HFF-Myc (cell line): Measurements from ENCODE around the gene PPP1R36.
"Not testable (repeated sequence)": the region's sequence is repeated elsewhere in the genome, so short reads cannot be mapped to it uniquely, and the experiment has no call there.

Source experiments
- DNase-seq: peaks from one replicate; pipeline ENCODE4 v3.0.0-alpha.2; 2011; ENCODE audit warnings: low read depth; ENCODE audit errors: extremely low read depth
- H3K4me3 ChIP-seq: replicated peaks from 2 replicates; pipeline ENCODE4 v1.5.1; 2011; ENCODE audit warnings: low read depth, mild to moderate bottlenecking, control low read depth, low read length
- CTCF ChIP-seq: IDR thresholded peaks from 2 replicates; pipeline ENCODE4 v1.5.1; 2012; ENCODE audit warnings: mild to moderate bottlenecking, low read depth, low read length, control low read depth; ENCODE audit errors: missing control alignments

PPP1R36 gene

GRCh38 chr14:64563696-64564095 lies 13.9 kb downstream of the PPP1R36 start:
- TF ChIP-seq CTCF = no peak
- no peak overlapping the region for H3K4me3 ChIP-seq
- no peak for DNase-seq

GRCh38 chr14:64566651-64567122 lies 16.9 kb downstream of the PPP1R36 start:
- TF ChIP-seq CTCF = no peak
- peak; percentile 17 for DNase-seq
- H3K4me3 ChIP-seq = no peak overlapping the region

- no peak overlapping the region for H3K4me3 ChIP-seq
- no peak for TF ChIP-seq CTCF
- peak; percentile 27 for DNase-seq
These were observed 19.4 kb downstream of the PPP1R36 start for GRCh38 chr14:64569138-64569631.

GRCh38 chr14:64569646-64570045 lies 19.9 kb downstream of the PPP1R36 start:
- DNase-seq, H3K4me3 ChIP-seq: not testable (repeated sequence)

- no peak for DNase-seq
- TF ChIP-seq CTCF = no peak
- H3K4me3 ChIP-seq = no peak overlapping the region
These were observed 22.8 kb downstream of the PPP1R36 start for GRCh38 chr14:64572386-64573104.

GRCh38 chr14:64573109-64573508 lies 23.3 kb downstream of the PPP1R36 start:
- DNase-seq = no peak
- TF ChIP-seq CTCF = no peak
- no peak overlapping the region for H3K4me3 ChIP-seq

GRCh38 chr14:64574371-64575107 lies 24.8 kb downstream of the PPP1R36 start:
- H3K4me3 ChIP-seq = no peak overlapping the region
- DNase-seq = no peak
- no peak for TF ChIP-seq CTCF
